ENCODE measurements around the gene SLC50A1.

The SLC50A1 gene

GRCh38 chr1:155135415-155136028 lies at the start of gene SLC50A1:
Gene SLC50A1 (plus strand): TSS chr1:155135852. CDS start chr1:155135912, 60 bp downstream.
- DNase-seq = peak; percentile 83

- DNase-seq = peak; percentile 67
Measured at GRCh38 chr1:155086128-155086741, 49.4 kb upstream of the SLC50A1 start.

- DNase-seq = no peak
Measured at GRCh38 chr1:155086856-155087535, 48.7 kb upstream of the SLC50A1 start.

- peak; percentile 61 for DNase-seq
Measured at GRCh38 chr1:155091071-155092051, 44.3 kb upstream of the SLC50A1 start.

GRCh38 chr1:155092131-155092530 lies 43.5 kb upstream of the SLC50A1 start:
- no peak for DNase-seq

GRCh38 chr1:155092641-155093040 lies 43.0 kb upstream of the SLC50A1 start:
- no peak for DNase-seq

GRCh38 chr1:155093911-155094621 lies 41.6 kb upstream of the SLC50A1 start:
- DNase-seq = no peak

GRCh38 chr1:155094622-155094948 lies 41.1 kb upstream of the SLC50A1 start:
- no peak for DNase-seq

GRCh38 chr1:155099331-155099730 lies 36.3 kb upstream of the SLC50A1 start:
- DNase-seq = no peak

- DNase-seq = no peak
Measured at GRCh38 chr1:155103325-155103724, 32.3 kb upstream of the SLC50A1 start.

GRCh38 chr1:155104605-155105534 lies 30.8 kb upstream of the SLC50A1 start:
- no peak for DNase-seq

- DNase-seq = no peak
Measured at GRCh38 chr1:155105604-155106011, 30.0 kb upstream of the SLC50A1 start.

- DNase-seq = no peak
Measured at GRCh38 chr1:155106862-155107261, 28.8 kb upstream of the SLC50A1 start.

GRCh38 chr1:155107309-155108264 lies 28.1 kb upstream of the SLC50A1 start:
- no peak for DNase-seq

GRCh38 chr1:155108296-155108695 lies 27.4 kb upstream of the SLC50A1 start:
- no peak for DNase-seq

GRCh38 chr1:155110381-155110780 lies 25.3 kb upstream of the SLC50A1 start:
- DNase-seq = no peak

GRCh38 chr1:155110826-155111225 lies 24.8 kb upstream of the SLC50A1 start:
- DNase-seq = no peak

- no peak for DNase-seq
Measured at GRCh38 chr1:155113450-155113980, 22.1 kb upstream of the SLC50A1 start.

- no peak for DNase-seq
Measured at GRCh38 chr1:155116113-155116764, 19.4 kb upstream of the SLC50A1 start.
